ENCODE measurements around the gene PRR5L. TPM values are rescaled to one million over a fixed set of nuclear protein-coding genes. Genes with fewer than 3 reads are reported as not detected.

The PRR5L gene
- total RNA-seq, 1 donor from 2014 or later = 15.7 TPM

DNA sequence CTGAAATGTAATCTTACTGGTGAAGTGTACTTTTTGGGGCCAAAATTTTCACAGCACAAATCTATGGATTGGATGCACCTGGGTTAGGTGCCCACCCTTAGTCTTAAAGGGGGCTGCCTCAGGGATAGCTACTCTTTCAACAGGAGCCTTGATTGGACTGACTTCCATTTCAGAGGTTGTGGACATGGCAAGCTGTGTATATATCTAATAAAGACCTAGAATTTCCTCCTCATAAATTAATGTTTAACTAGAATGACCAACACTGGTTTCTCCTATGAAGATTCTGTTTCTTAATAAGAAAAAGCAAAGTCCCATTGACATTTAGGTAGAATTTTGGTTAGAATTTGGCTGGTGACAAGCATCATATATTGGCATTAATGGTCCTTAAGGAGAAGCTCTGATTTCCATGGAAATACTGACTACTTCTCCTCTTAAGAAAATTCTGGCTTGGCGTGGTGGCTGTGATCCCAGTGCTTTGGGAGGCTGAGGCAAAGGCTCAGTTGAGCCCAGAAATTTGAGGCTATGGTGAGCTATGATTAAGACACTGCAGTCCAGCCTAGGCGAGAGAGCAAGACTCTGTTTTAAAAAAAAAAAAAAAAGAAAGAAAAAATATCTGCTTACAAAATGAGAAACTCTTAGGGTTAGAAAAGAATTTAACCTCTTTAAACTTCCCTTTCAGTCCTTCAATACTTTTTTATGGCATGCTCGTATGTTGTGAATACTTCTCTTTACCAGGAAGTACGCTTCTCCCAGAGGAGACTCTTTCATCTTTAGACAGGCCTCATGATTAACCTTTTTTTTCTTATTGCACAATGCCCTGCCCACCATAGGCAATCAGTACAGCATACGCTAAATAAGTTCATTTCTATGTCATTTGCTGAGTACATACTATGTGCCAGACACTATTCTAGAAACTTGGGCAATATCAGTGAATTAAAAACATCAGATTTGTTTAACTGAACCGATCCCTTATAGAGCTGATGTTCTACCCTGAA, 77.2 kb downstream of the PRR5L start:
- no peaks in the 10 kb centered on the region for H3K36me3 ChIP-seq (ENCODE audit: control insufficient read depth in 3 of 3, insufficient read depth in 3 of 3, low read length in 3 of 3)
- no peak overlapping the region for H3K27ac ChIP-seq (ENCODE audit: low read depth, low read length)
- H3K27me3 ChIP-seq (ENCODE audit: control insufficient read depth in 3 of 3, insufficient read depth in 3 of 3, low read length in 3 of 3) = peaks cover 0 to 24% (median 7%) of the 10 kb centered on the region in 3 donors
- peaks cover 12 to 18% (median 17%) of the 10 kb centered on the region in 3 donors for H3K4me1 ChIP-seq (ENCODE audit: control insufficient read depth in 3 of 3, insufficient read depth in 3 of 3, low read length in 3 of 3)
- H3K9ac ChIP-seq (ENCODE audit: low read depth in 1 of 3, low read length in 3 of 3) = no peak overlapping the region
- no peak overlapping the region for H3K4me3 ChIP-seq (ENCODE audit: low read length in 3 of 3)
- no peaks in the 10 kb centered on the region for H3K9me3 ChIP-seq (ENCODE audit: control insufficient read depth in 3 of 3, low read length in 3 of 3)

DNA sequence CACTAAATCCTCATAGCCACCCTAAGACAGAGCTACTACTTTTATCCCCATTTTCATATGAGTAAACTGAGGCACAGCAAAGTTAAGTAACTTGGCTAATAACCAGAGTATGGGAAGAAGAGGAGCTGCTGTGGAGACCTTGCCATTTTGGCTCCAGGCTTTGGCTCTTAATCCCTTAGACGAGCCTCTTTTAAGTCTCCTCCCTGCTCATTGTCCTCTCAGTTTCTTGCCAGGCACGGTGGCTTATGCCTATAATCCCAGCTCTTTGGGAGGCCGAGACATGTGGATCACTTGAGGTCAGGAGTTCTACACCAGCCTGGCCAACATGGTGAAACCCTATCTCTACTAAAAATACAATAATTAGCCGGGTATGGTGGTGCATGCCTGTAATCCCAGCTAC, 78.6 kb downstream of the PRR5L start:
- no peak overlapping the region for H3K4me3 ChIP-seq (ENCODE audit: low read length in 3 of 3)
- H3K27me3 ChIP-seq (ENCODE audit: control insufficient read depth in 3 of 3, insufficient read depth in 3 of 3, low read length in 3 of 3) = peaks cover 0 to 25% (median 7%) of the 10 kb centered on the region in 3 donors

DNA sequence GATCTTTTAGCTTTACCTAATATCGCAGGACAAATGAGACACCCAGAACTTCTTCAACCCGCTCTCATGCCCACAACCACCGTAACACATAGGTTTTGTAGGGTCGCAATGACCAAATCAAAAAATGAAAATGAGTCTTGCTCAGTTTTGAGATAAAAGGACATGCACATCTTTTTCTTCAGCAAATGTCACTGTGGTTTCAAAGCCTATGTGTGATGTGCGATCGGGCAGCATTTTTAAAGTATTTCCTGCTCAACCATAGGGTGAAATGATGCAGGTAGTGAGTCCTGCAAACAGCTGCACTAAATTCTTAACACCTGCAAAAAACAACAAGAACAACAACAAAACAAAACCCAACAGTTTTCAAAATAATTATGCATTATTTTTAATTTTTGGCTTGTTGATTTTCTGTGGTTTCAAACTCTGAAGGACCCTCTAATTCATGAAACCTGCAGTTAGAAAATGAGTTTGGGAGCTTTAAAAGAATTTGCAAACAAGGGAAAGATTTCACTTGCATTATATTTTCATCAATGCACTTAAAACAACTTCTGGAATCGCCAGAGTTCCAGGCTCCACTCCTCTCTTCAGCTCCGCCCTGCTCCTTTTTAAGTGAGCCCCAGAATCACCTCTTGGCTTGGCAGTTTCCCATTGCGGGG, 79.4 kb downstream of the PRR5L start:
- Histone ChIP-seq H3K4me1 (ENCODE audit: control insufficient read depth in 3 of 3, insufficient read depth in 3 of 3, low read length in 3 of 3) (peaks cover 12 to 18% (median 17%) of the 10 kb centered on the region in 3 donors), H3K27ac (ENCODE audit: low read depth, low read length) (no peak overlapping the region), H3K4me3 (ENCODE audit: low read length in 3 of 3) (no peak overlapping the region), H3K9ac (ENCODE audit: low read depth in 1 of 3, low read length in 3 of 3) (no peak overlapping the region), H3K9me3 (ENCODE audit: control insufficient read depth in 3 of 3, low read length in 3 of 3) (no peaks in the 10 kb centered on the region), H3K27me3 (ENCODE audit: control insufficient read depth in 3 of 3, insufficient read depth in 3 of 3, low read length in 3 of 3) (peaks cover 0 to 25% (median 7%) of the 10 kb centered on the region in 3 donors), H3K36me3 (ENCODE audit: control insufficient read depth in 3 of 3, insufficient read depth in 3 of 3, low read length in 3 of 3) (no peaks in the 10 kb centered on the region)

More for the DNA sequence above, 78.6 kb downstream of the PRR5L start:
- H3K9me3 ChIP-seq (ENCODE audit: control insufficient read depth in 3 of 3, low read length in 3 of 3) = no peaks in the 10 kb centered on the region
- H3K36me3 ChIP-seq (ENCODE audit: control insufficient read depth in 3 of 3, insufficient read depth in 3 of 3, low read length in 3 of 3) = no peaks in the 10 kb centered on the region
- peaks cover 12 to 18% (median 17%) of the 10 kb centered on the region in 3 donors for H3K4me1 ChIP-seq (ENCODE audit: control insufficient read depth in 3 of 3, insufficient read depth in 3 of 3, low read length in 3 of 3)
- no peak overlapping the region for H3K27ac ChIP-seq (ENCODE audit: low read depth, low read length)
- H3K9ac ChIP-seq (ENCODE audit: low read depth in 1 of 3, low read length in 3 of 3) = no peak overlapping the region

DNA sequence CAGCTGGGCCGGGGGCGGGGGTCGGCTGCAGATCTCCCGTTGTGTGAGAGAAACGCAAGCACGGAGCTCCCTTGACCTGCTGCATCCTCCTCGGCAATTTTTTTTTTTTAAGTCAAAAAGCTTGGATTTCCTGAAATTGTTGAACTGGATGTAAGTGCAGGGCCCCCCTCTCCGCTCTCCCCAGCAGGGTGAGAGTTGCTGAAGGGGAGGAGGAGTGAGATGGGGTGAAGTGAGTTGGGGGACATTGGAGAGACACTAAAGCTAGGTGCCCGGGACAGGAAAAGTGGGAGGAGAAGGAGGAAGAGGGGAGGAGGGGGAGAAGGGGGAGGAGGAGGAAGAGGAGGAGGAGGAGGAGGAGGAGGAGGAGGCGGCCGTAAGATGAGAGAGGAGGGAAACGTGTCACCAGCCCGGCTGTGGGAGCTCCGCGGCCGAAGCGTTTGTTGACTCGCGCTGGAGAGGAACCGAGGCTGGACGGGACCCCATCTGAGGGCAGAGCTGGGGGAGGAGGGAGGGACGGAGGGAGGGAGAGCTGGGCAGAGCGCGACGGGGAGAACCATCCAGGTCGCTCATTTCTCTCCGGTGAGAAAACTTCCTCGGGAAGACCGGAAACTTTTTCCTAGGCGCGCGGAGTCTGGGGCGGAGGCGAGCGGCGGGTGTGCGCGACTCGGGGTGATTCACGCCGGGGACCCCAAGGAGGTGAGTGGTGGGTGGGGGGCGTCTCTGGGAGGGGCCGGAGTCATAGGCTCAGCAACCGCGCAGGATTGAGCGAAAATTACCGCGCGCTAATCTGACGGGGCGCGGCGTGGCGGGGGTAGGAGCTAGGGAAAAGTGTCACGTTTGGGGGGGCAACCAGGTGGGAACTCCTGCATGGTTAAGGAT, 80.2 kb downstream of the PRR5L start:
- Histone ChIP-seq H3K9ac (ENCODE audit: low read depth in 1 of 3, low read length in 3 of 3) (peak overlapping the region; percentile 69 to 79 (median 78)), H3K27ac (ENCODE audit: low read depth, low read length) (peak overlapping the region; percentile 27), H3K4me1 (ENCODE audit: control insufficient read depth in 3 of 3, insufficient read depth in 3 of 3, low read length in 3 of 3) (peaks cover 12 to 18% (median 17%) of the 10 kb centered on the region in 3 donors), H3K9me3 (ENCODE audit: control insufficient read depth in 3 of 3, low read length in 3 of 3) (no peaks in the 10 kb centered on the region), H3K27me3 (ENCODE audit: control insufficient read depth in 3 of 3, insufficient read depth in 3 of 3, low read length in 3 of 3) (peaks cover 0 to 25% (median 7%) of the 10 kb centered on the region in 3 donors), H3K4me3 (ENCODE audit: low read length in 3 of 3) (peak overlapping the region; percentile 73 to 79 (median 79)), H3K36me3 (ENCODE audit: control insufficient read depth in 3 of 3, insufficient read depth in 3 of 3, low read length in 3 of 3) (no peaks in the 10 kb centered on the region)

DNA sequence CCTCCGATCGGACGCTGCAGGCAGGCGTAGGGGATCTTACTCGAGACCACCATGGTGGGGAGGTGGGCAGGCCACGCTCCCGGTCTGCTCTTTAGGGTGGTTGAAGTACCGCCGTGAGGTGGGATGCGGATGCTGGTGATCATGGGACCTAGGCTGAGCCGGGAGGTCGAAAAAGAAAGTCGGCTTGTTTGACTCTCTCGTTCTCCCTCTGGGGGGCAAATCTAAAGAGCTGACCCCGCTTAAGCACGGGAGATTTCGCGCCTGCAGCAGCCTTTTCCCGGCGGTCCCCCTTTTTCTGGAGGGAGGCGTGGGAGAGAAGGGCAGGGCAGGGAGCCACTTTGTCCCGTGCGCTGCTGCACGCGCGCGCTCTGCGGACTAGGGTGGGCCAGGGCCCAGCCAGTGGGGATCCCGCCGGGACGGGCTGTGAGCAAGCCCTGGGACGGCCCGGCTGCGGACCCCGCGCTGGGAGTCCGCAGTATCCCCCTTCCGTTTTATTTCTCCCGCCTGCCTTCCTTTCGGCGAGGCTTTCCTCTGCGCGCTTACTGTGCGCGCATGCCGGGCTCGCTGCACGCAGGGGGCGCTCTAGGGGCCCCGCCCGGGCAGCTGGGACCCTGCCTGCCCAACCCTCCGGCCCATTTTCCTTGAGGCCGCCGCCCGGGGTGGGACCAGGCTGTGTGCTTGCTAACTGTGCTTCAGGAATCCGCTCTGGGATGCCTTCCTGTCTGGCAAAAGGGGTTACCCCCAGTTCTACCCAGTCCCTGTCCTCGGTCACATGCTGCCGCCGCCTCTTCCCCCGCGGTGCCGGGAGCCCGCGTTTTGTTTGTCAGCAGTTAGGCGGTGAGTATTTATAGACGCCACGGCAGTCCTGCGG, 81.0 kb downstream of the PRR5L start:
- no peaks in the 10 kb centered on the region for H3K36me3 ChIP-seq (ENCODE audit: control insufficient read depth in 3 of 3, insufficient read depth in 3 of 3, low read length in 3 of 3)
- peak overlapping the region; percentile 73 to 79 (median 79) for H3K4me3 ChIP-seq (ENCODE audit: low read length in 3 of 3)
- peak overlapping the region; percentile 69 to 79 (median 78) for H3K9ac ChIP-seq (ENCODE audit: low read depth in 1 of 3, low read length in 3 of 3)
- no peaks in the 10 kb centered on the region for H3K9me3 ChIP-seq (ENCODE audit: control insufficient read depth in 3 of 3, low read length in 3 of 3)
- peaks cover 0 to 25% (median 7%) of the 10 kb centered on the region in 3 donors for H3K27me3 ChIP-seq (ENCODE audit: control insufficient read depth in 3 of 3, insufficient read depth in 3 of 3, low read length in 3 of 3)
- H3K27ac ChIP-seq (ENCODE audit: low read depth, low read length) = peak overlapping the region; percentile 79
- H3K4me1 ChIP-seq (ENCODE audit: control insufficient read depth in 3 of 3, insufficient read depth in 3 of 3, low read length in 3 of 3) = peaks cover 12 to 18% (median 17%) of the 10 kb centered on the region in 3 donors

DNA sequence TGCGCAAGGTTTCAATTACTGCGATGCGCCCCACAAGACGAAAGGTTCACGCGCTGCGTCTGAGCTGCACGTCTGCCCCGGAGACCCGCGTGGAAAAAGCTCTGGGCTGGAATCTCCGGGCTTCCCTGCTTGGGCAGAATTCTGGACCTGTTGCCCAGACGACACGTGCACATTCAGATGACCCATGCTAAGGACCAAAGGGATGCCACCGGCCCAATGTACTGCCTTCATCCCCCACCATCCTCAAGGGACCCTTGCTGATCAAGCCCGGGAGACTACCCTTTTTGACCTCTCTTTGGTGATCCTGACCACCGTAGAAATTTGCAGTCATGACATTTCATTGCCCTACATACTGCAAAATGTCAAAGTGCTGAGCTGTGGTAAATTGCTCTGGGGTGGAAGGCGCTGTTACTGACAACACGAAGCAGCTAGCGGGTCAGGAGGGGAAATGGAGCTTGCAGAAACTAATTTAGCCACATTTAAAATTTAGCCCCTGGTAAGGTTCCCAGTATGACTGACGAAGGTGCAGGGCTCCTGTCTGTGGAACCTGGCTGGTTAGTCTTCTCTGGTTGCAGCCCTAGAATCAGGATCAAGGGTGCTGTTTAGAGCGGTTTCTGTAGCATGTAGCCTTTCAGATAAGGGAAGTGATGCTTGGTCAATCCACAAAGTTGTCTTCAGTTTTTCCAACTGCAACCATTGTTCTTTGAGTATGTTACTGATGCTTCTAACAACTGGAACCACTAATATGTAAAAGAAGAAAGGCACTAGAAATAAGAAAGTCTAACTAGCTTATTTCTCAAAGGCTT, 81.9 kb downstream of the PRR5L start:
- Histone ChIP-seq H3K9me3 (ENCODE audit: control insufficient read depth in 3 of 3, low read length in 3 of 3) (no peaks in the 10 kb centered on the region), H3K4me1 (ENCODE audit: control insufficient read depth in 3 of 3, insufficient read depth in 3 of 3, low read length in 3 of 3) (peaks cover 12 to 18% (median 17%) of the 10 kb centered on the region in 3 donors), H3K27ac (ENCODE audit: low read depth, low read length) (peak overlapping the region; percentile 79), H3K27me3 (ENCODE audit: control insufficient read depth in 3 of 3, insufficient read depth in 3 of 3, low read length in 3 of 3) (peaks cover 0 to 25% (median 7%) of the 10 kb centered on the region in 3 donors), H3K36me3 (ENCODE audit: control insufficient read depth in 3 of 3, insufficient read depth in 3 of 3, low read length in 3 of 3) (no peaks in the 10 kb centered on the region), H3K9ac (ENCODE audit: low read depth in 1 of 3, low read length in 3 of 3) (peak overlapping the region; percentile 69 to 79 (median 78)), H3K4me3 (ENCODE audit: low read length in 3 of 3) (peak overlapping the region; percentile 73 to 79 (median 79))

DNA sequence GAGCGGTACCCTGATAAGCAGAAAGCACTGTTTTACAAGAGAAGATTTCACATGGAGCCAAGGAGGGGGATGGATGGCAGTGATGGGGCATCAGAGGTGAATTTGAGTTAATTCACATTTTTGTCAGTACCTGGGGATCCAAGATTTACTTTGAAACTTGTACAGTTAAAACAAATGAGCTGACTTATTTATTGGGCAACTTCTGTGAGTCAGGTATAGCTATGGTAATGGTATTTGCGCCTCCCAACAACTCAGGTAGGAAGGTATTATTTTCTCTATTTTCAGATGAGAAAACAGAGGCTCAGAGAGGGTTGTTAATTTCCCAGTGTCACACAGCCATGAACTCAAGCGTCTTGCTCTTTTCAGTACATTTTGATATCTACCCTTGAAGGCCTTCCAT, 83.6 kb downstream of the PRR5L start:
- Histone ChIP-seq H3K36me3 (ENCODE audit: control insufficient read depth in 3 of 3, insufficient read depth in 3 of 3, low read length in 3 of 3) (no peaks in the 10 kb centered on the region), H3K9ac (ENCODE audit: low read depth in 1 of 3, low read length in 3 of 3) (no peak overlapping the region), H3K27me3 (ENCODE audit: control insufficient read depth in 3 of 3, insufficient read depth in 3 of 3, low read length in 3 of 3) (peaks cover 0 to 25% (median 7%) of the 10 kb centered on the region in 3 donors), H3K27ac (ENCODE audit: low read depth, low read length) (no peak overlapping the region), H3K9me3 (ENCODE audit: control insufficient read depth in 3 of 3, low read length in 3 of 3) (no peaks in the 10 kb centered on the region), H3K4me3 (ENCODE audit: low read length in 3 of 3) (no peak overlapping the region), H3K4me1 (ENCODE audit: control insufficient read depth in 3 of 3, insufficient read depth in 3 of 3, low read length in 3 of 3) (peaks cover 12 to 18% (median 17%) of the 10 kb centered on the region in 3 donors)

DNA sequence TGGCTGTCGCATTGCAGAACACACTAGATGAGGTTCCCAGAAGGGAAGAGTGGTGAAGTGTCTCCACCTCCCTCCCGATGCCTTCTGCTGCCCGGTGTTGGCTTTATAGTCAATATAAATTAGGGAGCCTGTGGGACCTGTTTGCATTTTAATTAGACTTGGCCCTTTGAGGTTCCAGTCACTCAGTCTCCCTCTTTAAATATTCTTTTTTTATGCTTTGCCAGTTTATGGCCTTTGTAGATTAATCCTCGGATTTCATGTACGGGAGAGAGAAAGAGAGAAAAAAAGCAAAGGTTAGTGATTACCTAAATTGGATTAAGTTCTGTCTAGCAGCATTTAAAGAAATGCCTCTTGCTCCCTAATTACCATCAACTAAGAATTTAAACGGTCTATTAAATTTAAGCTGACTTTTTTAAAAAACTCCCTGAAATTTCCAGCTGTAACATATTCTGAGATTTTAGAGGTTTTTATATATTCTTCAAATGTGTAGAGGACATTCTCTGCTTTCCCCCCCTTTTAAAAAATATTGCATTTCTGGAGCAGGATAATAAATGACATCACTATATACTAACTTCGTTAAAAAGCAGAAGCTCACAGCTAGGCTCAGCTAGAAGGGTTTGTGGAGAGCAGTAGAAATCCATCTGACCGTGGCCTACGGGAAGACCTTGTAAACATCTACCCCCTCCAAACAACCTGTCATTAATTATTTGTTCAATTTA, 84.4 kb downstream of the PRR5L start:
- Histone ChIP-seq H3K4me1 (ENCODE audit: control insufficient read depth in 3 of 3, insufficient read depth in 3 of 3, low read length in 3 of 3) (peaks cover 12 to 18% (median 17%) of the 10 kb centered on the region in 3 donors), H3K4me3 (ENCODE audit: low read length in 3 of 3) (no peak overlapping the region), H3K9me3 (ENCODE audit: control insufficient read depth in 3 of 3, low read length in 3 of 3) (no peaks in the 10 kb centered on the region), H3K27me3 (ENCODE audit: control insufficient read depth in 3 of 3, insufficient read depth in 3 of 3, low read length in 3 of 3) (peaks cover 0 to 20% (median 7%) of the 10 kb centered on the region in 3 donors), H3K27ac (ENCODE audit: low read depth, low read length) (no peak overlapping the region), H3K36me3 (ENCODE audit: control insufficient read depth in 3 of 3, insufficient read depth in 3 of 3, low read length in 3 of 3) (no peaks in the 10 kb centered on the region), H3K9ac (ENCODE audit: low read depth in 1 of 3, low read length in 3 of 3) (peak overlapping the region in 1 of 3 donors; percentile 27)
